ENCODE measurements around the gene SEMA5B.
A peak's percentile ranks its signal among the peaks of the same experiment; 100 is the strongest.

The SEMA5B gene

GRCh38 chr3:123067689-123068600 lies 40.4 kb upstream of the SEMA5B start:
- in situ Hi-C loops (cut with HindIII; ENCODE audit: low pct_unique_long_range_greater_than_20kb, low sequenced_read_pairs), result no loop called here
- DNase-seq (ENCODE audit: low read depth in 1 of 2, low spot score in 1 of 2), result peak in 1 of 2 experiments; percentile 58
- TF ChIP-seq JUND (IDR thresholded peaks at IDR 0.05; ENCODE audit: low read depth), result no peak

DNA sequence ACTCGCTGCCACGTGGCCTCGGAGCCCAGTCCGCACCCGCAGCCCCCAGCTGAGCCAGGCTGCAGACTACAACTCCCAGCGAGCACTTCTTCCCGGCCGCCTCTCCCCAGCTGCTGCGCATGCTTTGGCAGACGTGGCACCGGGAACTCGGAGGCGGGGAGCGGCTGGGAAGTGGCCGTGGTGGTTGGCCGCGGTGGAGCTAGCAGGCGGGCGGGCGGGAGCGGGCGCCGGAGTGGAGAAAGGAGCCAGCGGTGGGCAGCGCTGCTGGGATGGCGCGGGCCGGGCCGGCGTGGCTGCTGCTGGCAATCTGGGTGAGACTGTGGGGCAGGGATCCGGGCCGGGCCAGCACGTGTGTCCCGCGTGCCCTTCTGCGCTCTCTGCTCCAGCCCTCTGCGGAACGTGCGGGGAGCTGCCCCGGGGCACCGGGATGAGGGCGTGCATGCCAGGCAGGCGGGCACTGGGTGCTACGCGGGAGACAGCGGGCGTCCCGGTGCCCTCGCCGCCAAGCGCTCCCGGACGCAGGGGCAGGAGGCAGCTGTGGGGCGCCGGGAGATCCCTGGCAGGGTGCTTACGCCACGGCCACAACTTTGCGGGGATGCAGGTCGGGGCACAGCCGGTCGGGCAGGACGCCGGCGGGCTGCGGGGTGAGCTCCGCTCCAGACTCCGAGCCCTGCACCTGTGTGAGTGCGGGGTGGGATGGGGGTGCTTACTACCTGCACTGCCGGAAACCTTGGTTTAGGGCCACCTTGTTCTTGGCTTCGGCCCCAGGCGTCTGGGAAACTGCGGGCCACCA lies 39.5 kb upstream of the SEMA5B start, which contains the start of gene PDIA5:
Gene PDIA5 (plus strand): TSS at position 130 of the 793 bp plus-strand sequence. CDS start 140 bp downstream, at position 270.
- DNase-seq (ENCODE audit: low read depth in 1 of 2, low spot score in 1 of 2), result peak; percentile 92 to 95
- TF ChIP-seq JUND (IDR thresholded peaks at IDR 0.05; ENCODE audit: low read depth), result no peak
- in situ Hi-C loops (cut with HindIII; ENCODE audit: low pct_unique_long_range_greater_than_20kb, low sequenced_read_pairs), result no loop called here

- in situ Hi-C loops (cut with HindIII; ENCODE audit: low pct_unique_long_range_greater_than_20kb, low sequenced_read_pairs), result no loop called here
- TF ChIP-seq JUND (IDR thresholded peaks at IDR 0.05; ENCODE audit: low read depth), result no peak
- DNase-seq (ENCODE audit: low read depth in 1 of 2, low spot score in 1 of 2), result no peak
Observed at GRCh38 chr3:123066599-123066895, 39.0 kb upstream of the SEMA5B start.

DNA sequence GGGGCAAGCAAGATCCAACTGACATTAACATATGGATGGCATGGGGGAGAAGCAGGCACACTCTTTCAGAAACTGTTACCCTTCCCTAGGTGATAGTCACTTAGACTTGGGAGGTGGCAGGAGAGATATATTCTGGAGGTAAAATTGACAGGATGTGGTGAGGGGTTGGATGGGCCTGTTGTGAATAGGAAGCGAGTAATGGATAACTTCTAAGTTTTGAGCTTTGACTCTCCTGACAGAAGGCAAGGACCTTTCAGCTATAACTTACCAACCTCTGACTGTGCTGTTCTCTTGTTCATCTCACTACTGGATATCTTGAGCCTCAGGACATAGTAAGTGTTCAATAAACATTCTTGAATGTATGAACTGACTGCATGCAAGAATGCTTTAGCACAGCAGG lies 37.4 kb upstream of the SEMA5B start:
- in situ Hi-C loops (cut with HindIII; ENCODE audit: low pct_unique_long_range_greater_than_20kb, low sequenced_read_pairs), result no loop called here
- DNase-seq (ENCODE audit: low read depth in 1 of 2, low spot score in 1 of 2), result no peak
- TF ChIP-seq JUND (IDR thresholded peaks at IDR 0.05; ENCODE audit: low read depth), result no peak

DNA sequence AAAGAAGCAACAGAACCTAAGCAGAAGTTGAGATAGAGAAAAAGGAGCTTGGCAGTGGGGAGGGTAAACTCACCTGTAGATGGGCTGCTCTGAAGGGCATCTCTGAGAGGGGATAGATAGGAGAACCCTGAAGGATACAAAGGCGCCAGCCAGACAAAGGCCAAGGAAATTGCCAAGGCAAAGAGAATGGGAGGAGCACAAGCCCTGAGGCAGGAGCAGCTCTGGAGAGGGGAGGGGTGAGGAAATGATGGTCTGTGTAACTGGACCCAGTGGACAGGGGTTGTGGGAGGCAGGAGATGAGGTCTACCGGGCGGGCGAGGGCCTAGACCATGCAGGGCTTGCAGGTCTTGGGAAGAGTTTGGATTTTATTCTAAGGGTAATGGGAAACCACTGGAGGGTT lies 36.9 kb upstream of the SEMA5B start:
- no peak for DNase-seq (ENCODE audit: low read depth in 1 of 2, low spot score in 1 of 2)
- in situ Hi-C loops (cut with HindIII; ENCODE audit: low pct_unique_long_range_greater_than_20kb, low sequenced_read_pairs), result no loop called here
- TF ChIP-seq JUND (IDR thresholded peaks at IDR 0.05; ENCODE audit: low read depth), result no peak

GRCh38 chr3:123063034-123063433 lies 35.5 kb upstream of the SEMA5B start:
- no peak for DNase-seq (ENCODE audit: low read depth in 1 of 2, low spot score in 1 of 2)
- TF ChIP-seq JUND (IDR thresholded peaks at IDR 0.05; ENCODE audit: low read depth), result no peak
- in situ Hi-C loops (cut with HindIII; ENCODE audit: low pct_unique_long_range_greater_than_20kb, low sequenced_read_pairs), result no loop called here

GRCh38 chr3:123061856-123062255 lies 34.3 kb upstream of the SEMA5B start:
- TF ChIP-seq JUND (IDR thresholded peaks at IDR 0.05; ENCODE audit: low read depth), result no peak
- DNase-seq (ENCODE audit: low read depth in 1 of 2, low spot score in 1 of 2), result no peak
- in situ Hi-C loops (cut with HindIII; ENCODE audit: low pct_unique_long_range_greater_than_20kb, low sequenced_read_pairs), result no loop called here

DNA sequence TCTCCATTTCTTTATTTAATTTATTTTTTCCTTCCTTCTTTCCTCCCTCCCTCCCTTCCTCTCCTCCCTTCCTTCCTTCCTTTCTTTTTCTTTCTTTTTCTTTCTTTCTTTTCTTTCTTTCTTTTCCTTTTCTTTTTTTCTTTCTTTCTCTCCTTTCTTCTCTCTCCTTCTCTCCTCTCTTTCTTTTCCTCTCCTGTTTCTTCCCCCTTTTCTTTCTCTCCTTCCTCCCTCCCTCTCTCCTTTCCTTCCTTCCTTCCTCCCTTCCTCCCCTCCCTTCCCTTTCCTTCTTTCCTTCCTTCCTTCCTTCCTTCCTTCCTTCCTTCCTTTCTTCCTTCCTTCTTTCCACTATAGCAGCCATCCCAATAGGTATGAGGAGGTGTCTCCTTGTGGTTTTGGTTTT lies 32.5 kb upstream of the SEMA5B start:
- no peak for TF ChIP-seq JUND (IDR thresholded peaks at IDR 0.05; ENCODE audit: low read depth)
- no peak for DNase-seq (ENCODE audit: low read depth in 1 of 2, low spot score in 1 of 2)
- in situ Hi-C loops (cut with HindIII; ENCODE audit: low pct_unique_long_range_greater_than_20kb, low sequenced_read_pairs), result no loop called here

GRCh38 chr3:123058505-123058904 lies 30.9 kb upstream of the SEMA5B start:
- DNase-seq (ENCODE audit: low read depth in 1 of 2, low spot score in 1 of 2), result no peak
- TF ChIP-seq JUND (IDR thresholded peaks at IDR 0.05; ENCODE audit: low read depth), result no peak
- in situ Hi-C loops (cut with HindIII; ENCODE audit: low pct_unique_long_range_greater_than_20kb, low sequenced_read_pairs), result no loop called here

DNA sequence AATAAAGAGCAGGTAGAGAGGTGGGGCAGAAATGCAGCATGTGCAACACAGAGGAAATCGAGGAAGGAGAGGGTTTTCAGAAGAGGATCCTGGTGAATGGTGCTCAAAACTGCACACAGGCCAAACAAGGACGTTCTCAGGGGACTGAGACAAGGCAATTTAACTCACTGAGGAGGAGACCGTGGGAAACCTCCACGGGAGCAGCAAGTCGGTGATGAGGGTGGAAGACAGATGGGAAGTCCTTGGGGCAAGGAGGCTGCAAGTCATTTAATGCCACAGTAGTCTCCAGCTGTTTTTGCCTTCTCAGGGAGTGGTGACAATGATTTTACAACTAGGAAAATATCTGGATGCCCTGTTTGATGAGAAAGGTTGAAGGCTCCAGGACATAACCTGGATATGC lies 27.8 kb upstream of the SEMA5B start:
- no peak for DNase-seq (ENCODE audit: low read depth in 1 of 2, low spot score in 1 of 2)
- in situ Hi-C loops (cut with HindIII; ENCODE audit: low pct_unique_long_range_greater_than_20kb, low sequenced_read_pairs), result no loop called here
- no peak for TF ChIP-seq JUND (IDR thresholded peaks at IDR 0.05; ENCODE audit: low read depth)

DNA sequence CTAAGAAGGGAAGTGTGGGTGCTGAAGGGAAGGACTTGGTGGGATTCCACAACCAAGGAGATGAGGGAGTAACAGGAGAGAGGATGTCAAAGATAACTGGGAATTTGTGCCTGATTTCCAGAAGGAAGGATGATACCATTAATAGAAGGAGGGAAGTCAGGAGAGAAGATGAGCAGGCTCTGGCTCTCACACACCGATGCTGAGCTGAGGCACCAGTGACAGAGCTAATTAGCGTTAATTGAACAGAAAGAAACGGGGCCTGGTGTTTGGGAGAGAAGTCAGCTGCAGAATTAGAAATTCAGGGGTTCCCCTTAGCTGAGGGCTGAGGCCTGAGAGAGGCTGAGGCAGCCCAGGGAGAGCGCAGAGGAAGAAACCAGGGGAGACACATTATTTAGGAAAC lies 27.4 kb upstream of the SEMA5B start:
- no peak for DNase-seq (ENCODE audit: low read depth in 1 of 2, low spot score in 1 of 2)
- in situ Hi-C loops (cut with HindIII; ENCODE audit: low pct_unique_long_range_greater_than_20kb, low sequenced_read_pairs), result no loop called here
- no peak for TF ChIP-seq JUND (IDR thresholded peaks at IDR 0.05; ENCODE audit: low read depth)

GRCh38 chr3:123054109-123054778 lies 26.7 kb upstream of the SEMA5B start:
- no peak for DNase-seq (ENCODE audit: low read depth in 1 of 2, low spot score in 1 of 2)
- no peak for TF ChIP-seq JUND (IDR thresholded peaks at IDR 0.05; ENCODE audit: low read depth)
- in situ Hi-C loops (cut with HindIII; ENCODE audit: low pct_unique_long_range_greater_than_20kb, low sequenced_read_pairs), result no loop called here

DNA sequence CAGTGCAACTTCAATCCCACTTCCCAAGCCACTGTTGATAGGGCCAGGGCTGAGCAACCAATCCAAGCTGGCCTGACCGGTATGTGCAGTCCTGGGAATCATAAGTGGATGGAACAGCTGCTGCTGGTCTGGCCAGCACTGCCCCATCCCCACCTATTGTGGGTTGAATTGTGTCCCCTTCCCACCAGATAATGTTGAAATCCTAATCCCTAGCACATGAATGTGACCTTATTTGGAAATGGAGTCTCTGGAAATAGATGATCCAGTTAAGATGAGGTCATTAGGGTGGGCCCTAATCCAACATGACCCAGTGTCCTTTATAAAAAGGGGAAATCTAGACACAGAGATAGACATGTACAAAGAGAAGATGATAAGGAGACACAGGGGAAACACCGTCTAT lies 25.5 kb upstream of the SEMA5B start:
- peak in 1 of 2 experiments; percentile 18 for DNase-seq (ENCODE audit: low read depth in 1 of 2, low spot score in 1 of 2)
- in situ Hi-C loops (cut with HindIII; ENCODE audit: low pct_unique_long_range_greater_than_20kb, low sequenced_read_pairs), result no loop called here
- TF ChIP-seq JUND (IDR thresholded peaks at IDR 0.05; ENCODE audit: low read depth), result no peak

All from T47D (cell line).